ENCODE measurements around the gene MACROD1. TPM values are rescaled to one million over a fixed set of nuclear protein-coding genes. Genes with fewer than 3 reads are reported as not detected.

Gene MACROD1
- total and polyA plus RNA-seq, 2 donors (not counting 1 experiment from before 2014, with no cell fraction given) = 2.7 to 8.6 TPM

DNA sequence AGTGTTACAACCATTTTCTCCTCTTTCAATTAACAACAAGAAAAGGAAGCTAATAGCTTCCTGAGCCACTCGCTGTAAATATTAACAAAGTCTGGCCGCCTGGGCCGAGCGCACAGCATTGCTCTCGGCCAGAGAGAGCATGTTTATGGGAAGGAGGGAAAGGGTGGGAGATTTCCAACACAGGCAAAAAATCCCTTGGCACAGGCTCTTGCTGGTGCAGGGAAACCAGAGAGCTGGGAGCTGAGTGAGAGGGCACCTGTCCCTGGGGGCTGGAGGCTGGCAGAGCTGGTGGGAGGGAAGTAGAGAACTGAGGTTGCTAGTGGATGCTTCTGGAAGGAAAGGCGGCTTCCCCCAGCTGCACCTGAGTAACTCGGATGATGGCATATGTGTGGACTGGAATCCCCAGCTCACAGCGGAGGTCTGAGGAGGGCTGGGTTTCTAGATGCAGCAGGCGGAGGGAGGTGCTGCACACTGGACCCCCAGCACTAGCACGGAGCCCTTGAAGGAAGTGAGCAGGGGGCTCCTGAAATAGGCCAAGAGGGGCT is 70.6 kb downstream of the MACROD1 start:
- no peak for TF ChIP-seq EZH2 (IDR thresholded peaks at IDR 0.05; ENCODE audit: borderline replicate concordance, insufficient read depth, low read depth, low read length, poor library complexity, severe bottlenecking)
- no peak for DNase-seq
- no peaks in the 10 kb centered on the region for H3K9me3 ChIP-seq (ENCODE audit: control extremely low read depth in 1 of 3, control insufficient read depth in 2 of 3, insufficient read depth in 1 of 3, low read length in 2 of 3)
- no peak overlapping the region for H3K4me2 ChIP-seq (replicated peaks; ENCODE audit: low read depth, low read length, poor library complexity, severe bottlenecking)
- intact Hi-C loops (cut with micrococcal nuclease) = no loop called here
- H3K4me3 ChIP-seq (ENCODE audit: control extremely low read depth in 1 of 5, extremely low read depth in 1 of 5, insufficient read depth in 1 of 5, low read depth in 2 of 5, low read length in 4 of 5) = no peak overlapping the region
- Mint-ChIP-seq H3K27me3 (peaks cover 7% of the 10 kb centered on the region), H3K4me1 (no peaks in the 10 kb centered on the region), H3K27ac (no peak overlapping the region), H3K4me3 (no peak overlapping the region), H3K9me3 (ENCODE audit: insufficient read depth) (no peaks in the 10 kb centered on the region)
- WGBS (ENCODE audit: insufficient coverage) = 84% methylated on average over 9 of the region's 10 CpGs
- no peaks in the 10 kb centered on the region for H4K20me1 ChIP-seq (ENCODE audit: control insufficient read depth, insufficient read depth, low read length, poor library complexity, severe bottlenecking)
- ChIA-PET CTCF (no interaction called here), POLR2A (no interaction called here)
- H3K27me3 ChIP-seq (replicated peaks in 1 of 4; ENCODE audit: control extremely low read depth in 1 of 4, control insufficient read depth in 3 of 4, insufficient read depth in 4 of 4, low read length in 3 of 4) = no peaks in the 10 kb centered on the region
- no peak overlapping the region for H3K27ac ChIP-seq (ENCODE audit: low read length in 2 of 2)
- H3K79me2 ChIP-seq (ENCODE audit: control insufficient read depth, insufficient read depth, low read length) = no peaks in the 10 kb centered on the region
- no peak for ATAC-seq (ENCODE audit: low read depth)
- H2AFZ ChIP-seq (ENCODE audit: insufficient read depth, low read depth, low read length, poor library complexity, severe bottlenecking) = no peak overlapping the region
- no peaks in the 10 kb centered on the region for H3K36me3 ChIP-seq (replicated peaks in 1 of 2; ENCODE audit: control extremely low read depth in 1 of 2, control insufficient read depth in 1 of 2, extremely low read depth in 1 of 2, insufficient read depth in 2 of 2, low read length in 1 of 2)
- H3K9ac ChIP-seq (ENCODE audit: low read length) = no peak overlapping the region
- no peaks in the 10 kb centered on the region for H3K4me1 ChIP-seq (ENCODE audit: control insufficient read depth in 2 of 2, insufficient read depth in 2 of 2, low read length in 2 of 2)

GRCh38 chr11:64094463-64095260 is 71.3 kb downstream of the MACROD1 start:
- Mint-ChIP-seq H3K27ac (no peak overlapping the region), H3K27me3 (peaks cover 6% of the 10 kb centered on the region), H3K4me1 (no peaks in the 10 kb centered on the region), H3K9me3 (ENCODE audit: insufficient read depth) (no peaks in the 10 kb centered on the region), H3K4me3 (no peak overlapping the region)
- Histone ChIP-seq H3K9me3 (ENCODE audit: control extremely low read depth in 1 of 3, control insufficient read depth in 2 of 3, insufficient read depth in 1 of 3, low read length in 2 of 3) (no peaks in the 10 kb centered on the region), H3K4me3 (ENCODE audit: control extremely low read depth in 1 of 5, extremely low read depth in 1 of 5, insufficient read depth in 1 of 5, low read depth in 2 of 5, low read length in 4 of 5) (no peak overlapping the region), H3K36me3 (replicated peaks in 1 of 2; ENCODE audit: control extremely low read depth in 1 of 2, control insufficient read depth in 1 of 2, extremely low read depth in 1 of 2, insufficient read depth in 2 of 2, low read length in 1 of 2) (no peaks in the 10 kb centered on the region), H4K20me1 (ENCODE audit: control insufficient read depth, insufficient read depth, low read length, poor library complexity, severe bottlenecking) (no peaks in the 10 kb centered on the region), H3K4me2 (replicated peaks; ENCODE audit: low read depth, low read length, poor library complexity, severe bottlenecking) (no peak overlapping the region), H3K27me3 (replicated peaks in 1 of 4; ENCODE audit: control extremely low read depth in 1 of 4, control insufficient read depth in 3 of 4, insufficient read depth in 4 of 4, low read length in 3 of 4) (peaks cover 0 to under 1% (median 0%) of the 10 kb centered on the region in 4 experiments), H3K79me2 (ENCODE audit: control insufficient read depth, insufficient read depth, low read length) (no peaks in the 10 kb centered on the region), H3K4me1 (ENCODE audit: control insufficient read depth in 2 of 2, insufficient read depth in 2 of 2, low read length in 2 of 2) (no peaks in the 10 kb centered on the region), H3K9ac (ENCODE audit: low read length) (no peak overlapping the region), H3K27ac (ENCODE audit: low read length in 2 of 2) (no peak overlapping the region), H2AFZ (ENCODE audit: insufficient read depth, low read depth, low read length, poor library complexity, severe bottlenecking) (no peak overlapping the region)
- DNase-seq (no peak), ATAC-seq (ENCODE audit: low read depth) (no peak)
- TF ChIP-seq, protein P1, sequence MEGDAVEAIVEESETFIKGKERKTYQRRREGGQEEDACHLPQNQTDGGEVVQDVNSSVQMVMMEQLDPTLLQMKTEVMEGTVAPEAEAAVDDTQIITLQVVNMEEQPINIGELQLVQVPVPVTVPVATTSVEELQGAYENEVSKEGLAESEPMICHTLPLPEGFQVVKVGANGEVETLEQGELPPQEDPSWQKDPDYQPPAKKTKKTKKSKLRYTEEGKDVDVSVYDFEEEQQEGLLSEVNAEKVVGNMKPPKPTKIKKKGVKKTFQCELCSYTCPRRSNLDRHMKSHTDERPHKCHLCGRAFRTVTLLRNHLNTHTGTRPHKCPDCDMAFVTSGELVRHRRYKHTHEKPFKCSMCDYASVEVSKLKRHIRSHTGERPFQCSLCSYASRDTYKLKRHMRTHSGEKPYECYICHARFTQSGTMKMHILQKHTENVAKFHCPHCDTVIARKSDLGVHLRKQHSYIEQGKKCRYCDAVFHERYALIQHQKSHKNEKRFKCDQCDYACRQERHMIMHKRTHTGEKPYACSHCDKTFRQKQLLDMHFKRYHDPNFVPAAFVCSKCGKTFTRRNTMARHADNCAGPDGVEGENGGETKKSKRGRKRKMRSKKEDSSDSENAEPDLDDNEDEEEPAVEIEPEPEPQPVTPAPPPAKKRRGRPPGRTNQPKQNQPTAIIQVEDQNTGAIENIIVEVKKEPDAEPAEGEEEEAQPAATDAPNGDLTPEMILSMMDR (IDR thresholded peaks at IDR 0.05) = no peak
- TF ChIP-seq EZH2 (IDR thresholded peaks at IDR 0.05; ENCODE audit: borderline replicate concordance, insufficient read depth, low read depth, low read length, poor library complexity, severe bottlenecking) = no peak
- 77% methylated on average over 9 of the region's 20 CpGs for WGBS (ENCODE audit: insufficient coverage)
- intact Hi-C loops (cut with micrococcal nuclease) = no loop called here
- POLR2A ChIA-PET = no interaction called here
- CTCF ChIA-PET = no interaction called here

Data from B cell (primary cell).